ENCODE results near the gene FAAP24.
"Not testable (repeated sequence)": the region's sequence is repeated elsewhere in the genome, so short reads cannot be mapped to it uniquely, and the experiment has no call there.

FAAP24 gene
- 1.3 to 4.0 (median 2.1) reads per million in 9 experiments for total RNA-seq

- ATAC-seq (replicated peaks) (peak; percentile 96), DNase-seq (peak; percentile 98 to 99 (median 99))
- H3K36me3 Mint-ChIP-seq (ENCODE audit: insufficient read depth), result peaks cover 31% of the 10 kb centered on the region
- no peaks in the 10 kb centered on the region for H3K27me3 Mint-ChIP-seq
- H3K27ac Mint-ChIP-seq, result peak within 1 kb of the TSS; percentile 87 to 97
- peak within 1 kb of the TSS; percentile 92 to 99 for H3K4me3 Mint-ChIP-seq
- H3K9me3 Mint-ChIP-seq, result no peaks in the 10 kb centered on the region
- H3K4me1 Mint-ChIP-seq (ENCODE audit: low read depth in 2 of 2), result peaks cover 6 to 12% of the 10 kb centered on the region in 2 donors
These were observed at the start of gene FAAP24, which contains the start of gene CEP89 for GRCh38 chr19:32971715-32972540. TSS of gene FAAP24 (plus strand) at chr19:32972242. CDS start at chr19:32973197, 955 bp downstream. TSS of gene CEP89 (minus strand) at chr19:32971958. CDS start at chr19:32971874, 84 bp downstream.

GRCh38 chr19:32924200-32924599, 47.8 kb upstream of the FAAP24 start:
- H3K4me1 Mint-ChIP-seq (ENCODE audit: low read depth in 2 of 2), result no peaks in the 10 kb centered on the region
- no peak overlapping the region for H3K4me3 Mint-ChIP-seq
- no peak overlapping the region for H3K27ac Mint-ChIP-seq
- H3K27me3 Mint-ChIP-seq, result no peaks in the 10 kb centered on the region
- H3K9me3 Mint-ChIP-seq, result peaks cover 5 to 8% of the 10 kb centered on the region in 2 donors
- H3K36me3 Mint-ChIP-seq (ENCODE audit: insufficient read depth), result peaks cover 14% of the 10 kb centered on the region
- no peak for DNase-seq
- no peak for ATAC-seq (replicated peaks)

- H3K4me3 Mint-ChIP-seq, result no peak overlapping the region
- peaks cover 5 to 8% of the 10 kb centered on the region in 2 donors for H3K9me3 Mint-ChIP-seq
- DNase-seq (no peak), ATAC-seq (replicated peaks) (no peak)
- H3K4me1 Mint-ChIP-seq (ENCODE audit: low read depth in 2 of 2), result no peaks in the 10 kb centered on the region
- no peak overlapping the region for H3K27ac Mint-ChIP-seq
- H3K27me3 Mint-ChIP-seq, result no peaks in the 10 kb centered on the region
- peaks cover 22% of the 10 kb centered on the region for H3K36me3 Mint-ChIP-seq (ENCODE audit: insufficient read depth)
These were observed 43.2 kb upstream of the FAAP24 start for GRCh38 chr19:32928806-32929205.

- no peak for DNase-seq
- no peak overlapping the region for H3K27ac Mint-ChIP-seq
These were observed 41.5 kb upstream of the FAAP24 start for GRCh38 chr19:32930567-32930966.

GRCh38 chr19:32933571-32933970, 38.5 kb upstream of the FAAP24 start:
- Mint-ChIP-seq H3K27me3 (no peaks in the 10 kb centered on the region), H3K4me1 (ENCODE audit: low read depth in 2 of 2) (no peaks in the 10 kb centered on the region)
- no peak for ATAC-seq (replicated peaks)

More at GRCh38 chr19:32930567-32930966, 41.5 kb upstream of the FAAP24 start:
- no peak for ATAC-seq (replicated peaks)
- H3K27me3 Mint-ChIP-seq, result no peaks in the 10 kb centered on the region
- H3K4me1 Mint-ChIP-seq (ENCODE audit: low read depth in 2 of 2), result no peaks in the 10 kb centered on the region
- H3K36me3 Mint-ChIP-seq (ENCODE audit: insufficient read depth), result peaks cover 18% of the 10 kb centered on the region
- no peak overlapping the region for H3K4me3 Mint-ChIP-seq
- H3K9me3 Mint-ChIP-seq, result peaks cover 5 to 8% of the 10 kb centered on the region in 2 donors

GRCh38 chr19:32935629-32936028, 36.4 kb upstream of the FAAP24 start:
- H3K4me3 Mint-ChIP-seq, result no peak overlapping the region
- DNase-seq (no peak), ATAC-seq (replicated peaks) (no peak)
- no peak overlapping the region for H3K27ac Mint-ChIP-seq
- H3K36me3 Mint-ChIP-seq (ENCODE audit: insufficient read depth), result peaks cover 33% of the 10 kb centered on the region
- H3K4me1 Mint-ChIP-seq (ENCODE audit: low read depth in 2 of 2), result no peaks in the 10 kb centered on the region
- no peaks in the 10 kb centered on the region for H3K27me3 Mint-ChIP-seq
- no peaks in the 10 kb centered on the region for H3K9me3 Mint-ChIP-seq

More at GRCh38 chr19:32933571-32933970, 38.5 kb upstream of the FAAP24 start:
- Mint-ChIP-seq H3K27ac (peak overlapping the region in 1 of 2 donors; percentile 3), H3K9me3 (peaks cover 2 to 4% of the 10 kb centered on the region in 2 donors), H3K36me3 (ENCODE audit: insufficient read depth) (peaks cover 29% of the 10 kb centered on the region), H3K4me3 (no peak overlapping the region)
- DNase-seq, result no peak

- H3K4me3 Mint-ChIP-seq, result no peak overlapping the region
These were observed 36.0 kb upstream of the FAAP24 start for GRCh38 chr19:32936065-32936464.

GRCh38 chr19:32941273-32941672, 30.8 kb upstream of the FAAP24 start:
- not testable (repeated sequence) for H3K27me3 Mint-ChIP-seq; H3K4me3 Mint-ChIP-seq; ATAC-seq (replicated peaks); H3K9me3 Mint-ChIP-seq; DNase-seq; H3K4me1 Mint-ChIP-seq (ENCODE audit: low read depth in 2 of 2)
- Mint-ChIP-seq H3K36me3 (ENCODE audit: insufficient read depth) (peaks cover 35% of the 10 kb centered on the region), H3K27ac (peak overlapping the region in 1 of 2 donors; percentile 15)

More at GRCh38 chr19:32936065-32936464, 36.0 kb upstream of the FAAP24 start:
- DNase-seq (no peak), ATAC-seq (replicated peaks) (no peak)
- H3K27ac Mint-ChIP-seq, result no peak overlapping the region
- H3K36me3 Mint-ChIP-seq (ENCODE audit: insufficient read depth), result peaks cover 29% of the 10 kb centered on the region
- H3K9me3 Mint-ChIP-seq, result no peaks in the 10 kb centered on the region
- no peaks in the 10 kb centered on the region for H3K4me1 Mint-ChIP-seq (ENCODE audit: low read depth in 2 of 2)
- no peaks in the 10 kb centered on the region for H3K27me3 Mint-ChIP-seq

- H3K4me1 Mint-ChIP-seq (ENCODE audit: low read depth in 2 of 2), result no peaks in the 10 kb centered on the region
- ATAC-seq (replicated peaks) (no peak), DNase-seq (no peak)
- H3K36me3 Mint-ChIP-seq (ENCODE audit: insufficient read depth), result peaks cover 21% of the 10 kb centered on the region
- no peaks in the 10 kb centered on the region for H3K9me3 Mint-ChIP-seq
- no peak overlapping the region for H3K4me3 Mint-ChIP-seq
- H3K27me3 Mint-ChIP-seq, result no peaks in the 10 kb centered on the region
- H3K27ac Mint-ChIP-seq, result no peak overlapping the region
These were observed 26.8 kb upstream of the FAAP24 start for GRCh38 chr19:32945260-32945659.

- Mint-ChIP-seq H3K27me3 (no peaks in the 10 kb centered on the region), H3K4me3 (no peak overlapping the region), H3K36me3 (ENCODE audit: insufficient read depth) (peaks cover 27% of the 10 kb centered on the region), H3K4me1 (ENCODE audit: low read depth in 2 of 2) (peaks cover 10 to 16% of the 10 kb centered on the region in 2 donors), H3K9me3 (no peaks in the 10 kb centered on the region), H3K27ac (no peak overlapping the region)
- DNase-seq (no peak), ATAC-seq (replicated peaks) (no peak)
These were observed 5.3 kb upstream of the FAAP24 start for GRCh38 chr19:32966750-32967149.

- no peak for DNase-seq
- H3K4me3 Mint-ChIP-seq, result no peak overlapping the region
- H3K27me3 Mint-ChIP-seq, result no peaks in the 10 kb centered on the region
- peaks cover 6 to 12% of the 10 kb centered on the region in 2 donors for H3K4me1 Mint-ChIP-seq (ENCODE audit: low read depth in 2 of 2)
- no peak overlapping the region for H3K27ac Mint-ChIP-seq
- no peaks in the 10 kb centered on the region for H3K9me3 Mint-ChIP-seq
- no peak for ATAC-seq (replicated peaks)
- peaks cover 27% of the 10 kb centered on the region for H3K36me3 Mint-ChIP-seq (ENCODE audit: insufficient read depth)
These were observed 2.5 kb upstream of the FAAP24 start for GRCh38 chr19:32969549-32969948.

GRCh38 chr19:32971012-32971595, 938 bp upstream of the FAAP24 start:
- Mint-ChIP-seq H3K36me3 (ENCODE audit: insufficient read depth) (peaks cover 27% of the 10 kb centered on the region), H3K4me3 (peak overlapping the region; percentile 92 to 99), H3K9me3 (no peaks in the 10 kb centered on the region), H3K4me1 (ENCODE audit: low read depth in 2 of 2) (peaks cover 6 to 12% of the 10 kb centered on the region in 2 donors), H3K27me3 (no peaks in the 10 kb centered on the region), H3K27ac (peak overlapping the region; percentile 87 to 97)
- DNase-seq, result no peak
- no peak for ATAC-seq (replicated peaks)

GRCh38 chr19:32976223-32976805, 4.3 kb downstream of the FAAP24 start:
- peaks cover 0 to 7% of the 10 kb centered on the region in 2 donors for H3K4me1 Mint-ChIP-seq (ENCODE audit: low read depth in 2 of 2)
- peaks cover 17% of the 10 kb centered on the region for H3K36me3 Mint-ChIP-seq (ENCODE audit: insufficient read depth)

More at GRCh38 chr19:32976223-32976805, 4.3 kb downstream of the FAAP24 start:
- no peaks in the 10 kb centered on the region for H3K9me3 Mint-ChIP-seq
- no peak overlapping the region for H3K4me3 Mint-ChIP-seq
- ATAC-seq (replicated peaks) (no peak), DNase-seq (peak; percentile 55 to 60 (median 59))
- H3K27ac Mint-ChIP-seq, result no peak overlapping the region
- no peaks in the 10 kb centered on the region for H3K27me3 Mint-ChIP-seq

Measured in effector memory CD8-positive, alpha-beta T cell (primary cell).